Measurements from ENCODE around the gene HOXB8. TPM values are rescaled to one million over a fixed set of nuclear protein-coding genes. Genes with fewer than 3 reads are reported as not detected.
A peak's percentile ranks its signal among the peaks of the same experiment; 100 is the strongest.

The HOXB8 gene
- total RNA-seq, 2 donors from 2014 or later, result not detected

DNA sequence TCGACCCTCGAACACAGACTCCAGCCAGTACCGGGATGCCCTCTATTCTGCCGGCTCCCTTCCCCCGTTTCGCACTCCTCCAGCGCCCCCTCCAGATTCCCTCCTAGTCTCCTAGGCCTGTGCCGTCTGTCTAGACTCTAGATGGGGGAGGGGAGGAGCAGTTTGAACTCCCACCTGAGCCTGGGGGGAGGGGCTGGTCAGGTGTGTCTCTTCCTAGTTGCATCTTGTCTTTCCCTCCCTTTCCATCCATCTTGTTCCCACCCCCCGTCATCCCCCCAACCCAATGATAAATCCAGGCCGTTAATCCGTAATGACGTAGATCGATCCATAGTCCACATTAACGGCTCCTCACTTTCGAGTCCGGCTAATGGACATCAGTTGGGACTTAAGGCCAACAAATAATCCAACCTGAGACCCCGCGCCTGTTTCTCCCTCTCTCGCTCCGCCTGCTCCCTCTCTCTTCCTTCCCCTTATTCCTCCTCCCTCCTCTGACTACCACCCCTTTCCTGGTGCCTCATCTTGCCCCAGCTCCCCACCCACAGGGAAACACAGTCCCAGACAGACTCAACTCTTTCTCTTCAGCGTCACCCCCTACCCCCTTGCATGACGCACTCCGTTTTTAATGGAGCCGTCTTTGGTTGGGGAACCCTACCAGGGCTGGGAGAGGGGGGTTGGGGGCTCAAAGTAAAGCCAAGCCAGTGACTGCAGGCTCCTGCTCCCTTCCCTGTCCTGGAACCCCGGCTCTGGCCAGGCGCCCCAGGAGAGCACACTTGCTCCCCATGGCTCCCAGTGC lies 18.2 kb downstream of the HOXB8 start:
- H3K9me3 ChIP-seq (ENCODE audit: control insufficient read depth, low read length), result no peaks in the 10 kb centered on the region
- no peak overlapping the region for H3K27ac Mint-ChIP-seq
- 12 to 14% methylated on average over 12 to 24 of the region's 26 CpGs for WGBS, 2 experiments (ENCODE audit: insufficient coverage in 1 of 2, insufficient read length in 1 of 2)
- no peaks in the 10 kb centered on the region for H3K4me1 ChIP-seq (ENCODE audit: control insufficient read depth, insufficient read depth, low read length)
- TF ChIP-seq, protein P1, sequence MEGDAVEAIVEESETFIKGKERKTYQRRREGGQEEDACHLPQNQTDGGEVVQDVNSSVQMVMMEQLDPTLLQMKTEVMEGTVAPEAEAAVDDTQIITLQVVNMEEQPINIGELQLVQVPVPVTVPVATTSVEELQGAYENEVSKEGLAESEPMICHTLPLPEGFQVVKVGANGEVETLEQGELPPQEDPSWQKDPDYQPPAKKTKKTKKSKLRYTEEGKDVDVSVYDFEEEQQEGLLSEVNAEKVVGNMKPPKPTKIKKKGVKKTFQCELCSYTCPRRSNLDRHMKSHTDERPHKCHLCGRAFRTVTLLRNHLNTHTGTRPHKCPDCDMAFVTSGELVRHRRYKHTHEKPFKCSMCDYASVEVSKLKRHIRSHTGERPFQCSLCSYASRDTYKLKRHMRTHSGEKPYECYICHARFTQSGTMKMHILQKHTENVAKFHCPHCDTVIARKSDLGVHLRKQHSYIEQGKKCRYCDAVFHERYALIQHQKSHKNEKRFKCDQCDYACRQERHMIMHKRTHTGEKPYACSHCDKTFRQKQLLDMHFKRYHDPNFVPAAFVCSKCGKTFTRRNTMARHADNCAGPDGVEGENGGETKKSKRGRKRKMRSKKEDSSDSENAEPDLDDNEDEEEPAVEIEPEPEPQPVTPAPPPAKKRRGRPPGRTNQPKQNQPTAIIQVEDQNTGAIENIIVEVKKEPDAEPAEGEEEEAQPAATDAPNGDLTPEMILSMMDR (conservative IDR thresholded peaks at IDR 0.05), result no peak
- no peaks in the 10 kb centered on the region for H3K36me3 ChIP-seq (ENCODE audit: control insufficient read depth, insufficient read depth, low read length)
- H3K4me3 Mint-ChIP-seq, result no peak overlapping the region
- no peaks in the 10 kb centered on the region for H3K9me3 Mint-ChIP-seq
- no peak overlapping the region for H3K9ac ChIP-seq (ENCODE audit: extremely low read depth, low read length, poor library complexity, severe bottlenecking)
- H3K4me1 Mint-ChIP-seq, result peaks cover 16% of the 10 kb centered on the region
- DNase-seq, result no peak
- H3K4me3 ChIP-seq (ENCODE audit: low read length), result no peak overlapping the region
- no peak overlapping the region for H3K27ac ChIP-seq (ENCODE audit: low read depth, low read length)
- H3K36me3 Mint-ChIP-seq (ENCODE audit: low read depth), result no peaks in the 10 kb centered on the region
- H3K27me3 ChIP-seq (ENCODE audit: control insufficient read depth, insufficient read depth, low read length, poor library complexity, severe bottlenecking), result peaks cover 100% of the 10 kb centered on the region
- peaks cover 100% of the 10 kb centered on the region for H3K27me3 Mint-ChIP-seq (ENCODE audit: insufficient read depth)

DNA sequence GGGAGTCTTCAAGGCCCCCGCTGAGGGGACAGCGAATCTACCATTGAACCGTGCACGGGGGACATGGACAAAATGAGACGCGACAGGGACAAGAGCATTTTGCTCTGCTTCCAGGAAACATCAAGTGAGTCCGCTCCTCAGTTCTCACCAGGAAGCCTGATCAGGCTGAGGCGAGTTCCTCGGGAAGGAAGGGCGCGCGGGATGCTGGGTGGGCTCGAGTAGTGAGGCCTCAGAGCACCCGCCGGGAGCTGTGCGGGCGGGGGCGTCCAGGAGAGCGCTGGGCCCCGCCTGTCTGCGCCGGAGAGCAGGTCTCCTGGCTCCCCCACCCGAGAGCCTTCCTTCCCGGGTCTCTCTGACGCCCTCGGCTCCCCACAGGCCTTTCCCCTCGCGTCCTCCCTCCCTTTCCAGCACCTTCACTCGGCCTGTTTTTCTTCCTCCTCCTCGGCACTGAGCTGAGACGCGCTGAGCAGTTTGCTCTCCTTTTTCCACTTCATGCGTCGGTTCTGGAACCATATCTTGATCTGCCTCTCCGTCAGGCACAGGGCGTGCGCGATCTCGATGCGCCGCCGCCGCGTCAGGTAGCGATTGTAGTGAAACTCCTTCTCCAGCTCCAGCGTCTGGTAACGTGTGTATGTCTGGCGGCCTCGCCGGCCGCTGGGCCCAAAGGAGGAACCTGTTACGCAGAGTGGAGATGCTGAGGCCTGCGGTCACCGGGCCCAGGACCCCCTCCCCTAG lies 18.9 kb downstream of the HOXB8 start:
- Histone ChIP-seq H3K9me3 (ENCODE audit: control insufficient read depth, low read length) (no peaks in the 10 kb centered on the region), H3K27me3 (ENCODE audit: control insufficient read depth, insufficient read depth, low read length, poor library complexity, severe bottlenecking) (peaks cover 100% of the 10 kb centered on the region), H3K4me1 (ENCODE audit: control insufficient read depth, insufficient read depth, low read length) (no peaks in the 10 kb centered on the region), H3K27ac (ENCODE audit: low read depth, low read length) (no peak overlapping the region), H3K9ac (ENCODE audit: extremely low read depth, low read length, poor library complexity, severe bottlenecking) (no peak overlapping the region), H3K4me3 (ENCODE audit: low read length) (no peak overlapping the region), H3K36me3 (ENCODE audit: control insufficient read depth, insufficient read depth, low read length) (no peaks in the 10 kb centered on the region)
- Mint-ChIP-seq H3K9me3 (no peaks in the 10 kb centered on the region), H3K36me3 (ENCODE audit: low read depth) (no peaks in the 10 kb centered on the region), H3K4me3 (no peak overlapping the region), H3K27me3 (ENCODE audit: insufficient read depth) (peaks cover 100% of the 10 kb centered on the region), H3K27ac (no peak overlapping the region), H3K4me1 (peaks cover 16% of the 10 kb centered on the region)
- DNase-seq, result peak; percentile 78
- 3 to 4% methylated on average over 34 to 54 of the region's 54 CpGs for WGBS, 2 experiments (ENCODE audit: insufficient coverage in 1 of 2, insufficient read length in 1 of 2)
- TF ChIP-seq, protein P1 (conservative IDR thresholded peaks at IDR 0.05), result no peak

DNA sequence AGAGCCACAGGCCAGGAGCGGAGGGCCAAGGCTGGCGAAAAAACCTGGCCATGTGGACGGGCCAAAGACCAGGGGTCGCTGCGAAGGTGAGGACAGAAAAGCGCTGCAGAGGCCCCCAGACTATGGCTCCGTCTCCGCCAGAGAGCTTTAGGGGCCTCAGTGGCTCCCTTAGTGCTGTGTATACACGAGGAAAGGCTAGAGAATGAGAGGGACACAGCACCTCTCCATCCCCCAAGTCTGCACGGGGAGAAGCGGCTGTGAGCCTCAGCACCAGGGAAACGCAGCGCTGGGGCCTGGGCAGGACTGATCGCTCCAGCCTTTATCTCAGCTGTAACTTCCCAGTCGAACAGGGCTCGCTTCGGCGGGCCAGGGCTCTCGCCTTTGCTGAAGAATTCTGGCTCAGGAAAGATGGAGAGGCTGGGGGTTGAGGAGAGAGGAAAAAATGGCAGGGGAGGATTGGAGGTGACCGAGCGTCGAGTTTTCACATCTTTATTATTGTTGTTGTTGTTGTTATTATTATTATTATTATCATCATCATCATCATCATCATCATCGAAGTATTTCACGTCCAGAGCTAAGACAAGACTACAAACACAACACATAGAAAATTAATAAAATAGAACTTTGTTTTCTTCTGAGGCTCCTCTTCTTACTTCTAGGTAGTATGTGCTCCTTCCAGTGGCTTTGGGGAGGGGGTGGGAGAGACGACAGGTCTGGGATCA lies 19.7 kb downstream of the HOXB8 start:
- Mint-ChIP-seq H3K27ac (no peak overlapping the region), H3K4me3 (no peak overlapping the region), H3K36me3 (ENCODE audit: low read depth) (no peaks in the 10 kb centered on the region), H3K9me3 (no peaks in the 10 kb centered on the region), H3K27me3 (ENCODE audit: insufficient read depth) (peaks cover 100% of the 10 kb centered on the region), H3K4me1 (peaks cover 16% of the 10 kb centered on the region)
- Histone ChIP-seq H3K27me3 (ENCODE audit: control insufficient read depth, insufficient read depth, low read length, poor library complexity, severe bottlenecking) (peaks cover 100% of the 10 kb centered on the region), H3K4me3 (ENCODE audit: low read length) (no peak overlapping the region), H3K9me3 (ENCODE audit: control insufficient read depth, low read length) (no peaks in the 10 kb centered on the region), H3K4me1 (ENCODE audit: control insufficient read depth, insufficient read depth, low read length) (no peaks in the 10 kb centered on the region), H3K27ac (ENCODE audit: low read depth, low read length) (no peak overlapping the region), H3K9ac (ENCODE audit: extremely low read depth, low read length, poor library complexity, severe bottlenecking) (no peak overlapping the region), H3K36me3 (ENCODE audit: control insufficient read depth, insufficient read depth, low read length) (no peaks in the 10 kb centered on the region)
- 6 to 12% methylated on average over 9 to 20 of the region's 25 CpGs for WGBS, 2 experiments (ENCODE audit: insufficient coverage in 1 of 2, insufficient read length in 1 of 2)
- DNase-seq, result peak; percentile 74
- TF ChIP-seq, protein P1 (conservative IDR thresholded peaks at IDR 0.05), result no peak
